Prostate gland (tissue), 2 donors: ENCODE data around the gene SURF6.

Experiments
- POLR2A ChIP-seq: fragments of 450-650 bp; IDR thresholded peaks from one replicate; pipeline ENCODE4 v1.6.1; 2016; ENCODE audit warnings: antibody characterized with exemption, mild to moderate bottlenecking
- POLR2AphosphoS5 ChIP-seq: sonication (generic); formaldehyde crosslinking; IDR thresholded peaks from one replicate; pipeline ENCODE4 v1.6.1; 2017; ENCODE audit warnings: antibody characterized with exemption
- TF ChIP-seq, protein P1 (sequence below), 4 experiments: fragments of 200-600 bp in 2 of 4; fragments of 450-650 bp in 2 of 4; sonication (generic) in 2 of 4; IDR thresholded peaks; 1 replicate in 3 of 4; 2 replicates in 1 of 4; pipeline ENCODE4 v1.5.1; 2016 to 2019; ENCODE audit warnings: antibody characterized with exemption in 4 of 4, mild to moderate bottlenecking in 2 of 4, moderate library complexity in 2 of 4

DNA sequence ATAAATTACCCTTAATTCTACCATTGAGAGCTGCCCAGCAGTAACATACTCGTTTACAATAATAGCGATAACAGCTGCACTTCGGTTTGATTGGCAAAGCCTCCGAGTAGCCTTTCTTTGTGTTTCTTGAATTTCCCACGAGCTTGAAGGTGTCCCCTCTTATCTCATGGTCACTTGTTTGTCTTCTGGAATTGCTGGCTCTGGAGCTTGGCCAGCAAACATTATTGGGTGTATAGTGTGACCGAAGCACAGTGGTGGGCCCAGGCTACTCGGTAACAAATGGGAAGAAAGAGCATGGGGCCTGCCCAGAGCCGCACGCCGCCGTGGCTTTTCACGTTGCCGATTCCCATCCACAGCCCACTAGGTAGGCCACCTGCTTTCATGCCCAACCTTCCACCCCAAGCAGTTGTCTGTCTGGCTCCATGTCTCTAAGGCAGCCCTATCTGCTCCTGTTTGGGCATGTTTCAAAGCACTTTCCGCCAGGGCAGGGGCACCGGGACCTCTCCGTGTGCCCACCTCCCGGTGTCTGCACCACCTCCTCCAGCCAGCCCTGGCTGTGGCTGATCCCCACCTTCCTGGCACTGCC lies 48.8 kb upstream of the SURF6 start:
- TF ChIP-seq POLR2AphosphoS5 (no peak), POLR2A (no peak)
- TF ChIP-seq, protein P1, sequence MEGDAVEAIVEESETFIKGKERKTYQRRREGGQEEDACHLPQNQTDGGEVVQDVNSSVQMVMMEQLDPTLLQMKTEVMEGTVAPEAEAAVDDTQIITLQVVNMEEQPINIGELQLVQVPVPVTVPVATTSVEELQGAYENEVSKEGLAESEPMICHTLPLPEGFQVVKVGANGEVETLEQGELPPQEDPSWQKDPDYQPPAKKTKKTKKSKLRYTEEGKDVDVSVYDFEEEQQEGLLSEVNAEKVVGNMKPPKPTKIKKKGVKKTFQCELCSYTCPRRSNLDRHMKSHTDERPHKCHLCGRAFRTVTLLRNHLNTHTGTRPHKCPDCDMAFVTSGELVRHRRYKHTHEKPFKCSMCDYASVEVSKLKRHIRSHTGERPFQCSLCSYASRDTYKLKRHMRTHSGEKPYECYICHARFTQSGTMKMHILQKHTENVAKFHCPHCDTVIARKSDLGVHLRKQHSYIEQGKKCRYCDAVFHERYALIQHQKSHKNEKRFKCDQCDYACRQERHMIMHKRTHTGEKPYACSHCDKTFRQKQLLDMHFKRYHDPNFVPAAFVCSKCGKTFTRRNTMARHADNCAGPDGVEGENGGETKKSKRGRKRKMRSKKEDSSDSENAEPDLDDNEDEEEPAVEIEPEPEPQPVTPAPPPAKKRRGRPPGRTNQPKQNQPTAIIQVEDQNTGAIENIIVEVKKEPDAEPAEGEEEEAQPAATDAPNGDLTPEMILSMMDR (IDR thresholded peaks at IDR 0.05), result no peak
